Activated naive CD4-positive, alpha-beta T cell treated with anti-CD3 and anti-CD28 coated beads, Interleukin-2, amount 50 U/mL, for 16 hours (primary cell): Measurements from ENCODE around the gene NAA15.
"Not testable (repeated sequence)": the region's sequence is repeated elsewhere in the genome, so short reads cannot be mapped to it uniquely, and the experiment has no call there.

Experiments
- DNase-seq: peaks from one replicate; pipeline ENCODE4 v3.0.0-alpha.2; 2020

Gene NAA15

DNA sequence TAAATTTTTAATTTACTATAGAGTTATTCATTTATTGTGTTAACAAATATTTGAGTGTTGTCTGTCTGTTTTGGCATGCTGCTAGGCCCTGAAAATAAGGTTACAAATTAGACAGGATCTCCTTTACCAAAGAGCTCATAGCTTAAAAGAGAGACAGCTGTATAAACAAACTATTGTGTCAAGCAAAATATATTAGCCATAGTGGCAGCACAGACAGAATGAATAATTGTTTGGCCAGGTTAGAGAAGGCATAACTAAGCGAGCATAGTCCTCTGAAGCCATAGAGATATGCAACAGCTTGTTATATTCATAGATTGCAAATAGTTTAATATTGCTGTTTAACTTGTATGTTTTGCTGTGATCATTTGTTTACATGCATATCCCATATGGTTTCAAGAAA is 67.7 kb downstream of the NAA15 start:
- no peak for DNase-seq

DNA sequence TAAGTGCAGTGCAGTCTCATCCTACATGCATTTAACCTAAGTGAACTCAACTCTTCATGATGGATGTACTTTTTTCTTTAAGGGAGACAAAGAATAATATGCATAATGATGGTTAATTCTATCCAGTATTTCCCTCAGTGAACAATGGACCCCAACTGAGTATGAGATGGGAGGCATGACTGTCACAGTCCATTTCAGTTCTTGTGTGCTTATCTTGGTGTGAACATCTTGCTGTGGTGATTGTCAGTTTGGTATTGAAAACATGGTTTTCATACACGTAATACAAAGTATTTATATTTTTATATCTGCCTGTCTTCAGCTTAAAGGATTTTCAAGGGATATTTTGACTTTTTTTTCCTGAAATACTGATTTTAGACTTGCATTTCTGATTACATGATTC is 72.9 kb downstream of the NAA15 start:
- DNase-seq: no peak

DNA sequence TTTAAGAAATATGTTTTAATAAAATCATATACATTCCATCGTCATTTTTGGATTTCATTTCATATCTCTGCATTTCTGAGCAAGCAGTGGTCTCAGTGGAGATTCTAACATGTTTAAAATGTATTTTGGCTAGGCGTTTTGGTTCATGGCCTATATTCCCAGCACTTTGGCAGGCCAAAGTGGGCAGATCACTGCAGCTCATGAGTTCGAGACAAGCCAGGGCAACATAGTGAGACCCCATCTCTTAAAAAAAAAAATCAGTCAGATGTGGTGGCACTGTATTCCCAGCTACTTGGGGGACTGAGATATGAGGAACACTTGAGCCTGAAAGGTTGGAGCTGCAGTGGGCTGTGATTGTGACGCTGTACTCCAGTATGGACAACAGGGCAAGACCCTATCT is 85.1 kb downstream of the NAA15 start:
- DNase-seq: no peak

DNA sequence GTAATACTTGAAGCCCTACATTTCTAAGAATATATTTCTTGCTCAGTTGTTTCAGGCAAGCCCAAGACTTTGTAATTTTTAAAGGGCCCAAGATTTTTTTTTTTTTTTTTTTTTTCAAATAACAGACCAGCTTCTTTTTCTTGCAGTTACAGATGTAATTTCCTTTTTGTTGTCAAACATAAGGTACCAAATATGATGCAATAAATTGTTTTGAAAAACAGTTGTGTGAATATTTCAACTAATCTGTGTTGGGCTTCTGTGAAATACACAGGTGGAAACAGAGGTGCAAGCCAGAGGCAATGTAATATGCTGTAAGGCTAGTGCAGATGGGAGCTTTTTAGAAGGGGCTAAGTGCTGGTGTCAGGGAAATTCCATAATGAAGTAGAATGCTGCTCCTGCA is 87.8 kb downstream of the NAA15 start:
- DNase-seq: no peak

DNA sequence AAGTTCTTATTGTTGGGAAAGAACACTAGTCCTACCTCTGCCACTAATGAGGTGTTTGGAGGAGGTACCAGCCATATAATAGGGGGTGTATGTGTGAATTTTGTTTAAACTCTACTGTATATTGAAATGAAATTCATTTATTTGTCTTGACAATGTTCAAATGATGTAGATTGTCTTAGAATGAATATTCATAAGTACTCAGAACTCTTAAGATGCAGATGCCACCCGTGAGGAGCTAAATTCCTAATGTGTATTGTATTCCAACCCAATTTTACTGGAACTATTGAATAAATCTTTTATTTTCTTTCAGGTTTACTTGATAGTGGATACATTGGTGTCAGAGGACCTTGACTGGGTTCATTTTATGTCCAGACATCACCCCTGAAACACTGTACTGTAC is 88.7 kb downstream of the NAA15 start:
- DNase-seq: no peak

DNA sequence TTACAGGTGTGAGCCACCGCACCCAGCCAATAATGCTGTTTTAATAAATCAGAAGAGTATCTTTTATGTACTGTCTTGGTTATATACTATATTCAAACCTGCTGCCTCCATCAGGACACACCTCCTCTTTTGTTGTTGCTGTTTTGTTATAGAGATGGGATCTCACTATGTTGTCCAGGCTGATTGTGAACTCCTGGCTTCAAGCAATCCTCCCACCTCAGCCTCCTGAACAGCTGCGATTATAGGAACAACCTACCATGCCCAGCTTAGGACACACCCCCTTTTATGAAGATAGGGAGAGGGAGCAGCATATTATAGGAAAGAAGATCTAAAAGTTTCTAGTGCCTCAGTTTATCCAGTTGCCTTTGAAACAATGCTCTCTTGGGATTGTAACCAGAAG is 90.4 kb downstream of the NAA15 start:
- no peak for DNase-seq

DNA sequence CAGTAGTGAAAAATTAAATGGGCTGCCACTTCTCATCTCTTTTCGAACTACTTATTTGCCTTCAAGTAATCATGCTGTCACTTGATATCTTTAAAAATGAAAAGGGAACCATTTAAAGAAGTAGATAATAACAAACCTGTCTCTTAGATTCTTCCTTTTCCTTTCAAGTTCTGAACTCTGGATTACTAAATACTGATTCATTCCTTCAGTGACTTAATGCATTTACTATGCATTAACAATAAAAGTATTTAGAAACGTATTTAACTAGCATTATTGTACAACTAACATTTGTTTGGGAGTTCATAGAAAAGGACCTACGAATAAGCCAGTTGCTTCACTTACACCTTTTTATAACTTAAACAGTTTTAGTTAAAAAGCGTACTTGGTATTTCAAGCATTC is 91.5 kb downstream of the NAA15 start:
- no peak for DNase-seq

DNA sequence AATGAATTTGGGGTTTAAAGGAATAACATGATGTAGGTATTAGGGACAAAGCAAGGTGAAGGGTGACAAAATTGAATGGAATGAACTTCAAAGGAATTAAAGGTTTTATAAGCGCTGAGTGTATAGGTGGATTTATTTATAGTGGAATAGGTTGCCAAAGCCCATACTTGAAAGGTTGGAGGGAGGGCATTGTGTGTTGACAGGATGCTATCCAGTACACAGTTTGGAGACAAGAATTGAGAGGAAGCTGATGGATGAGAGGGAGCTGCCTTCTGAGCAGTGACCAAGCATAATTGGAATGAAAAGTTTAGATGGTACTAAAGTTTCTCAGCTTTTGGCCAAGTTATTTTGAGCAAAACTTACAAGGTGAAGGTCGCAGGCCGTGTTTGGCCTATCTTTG is 100.1 kb downstream of the NAA15 start:
- DNase-seq: no peak

DNA sequence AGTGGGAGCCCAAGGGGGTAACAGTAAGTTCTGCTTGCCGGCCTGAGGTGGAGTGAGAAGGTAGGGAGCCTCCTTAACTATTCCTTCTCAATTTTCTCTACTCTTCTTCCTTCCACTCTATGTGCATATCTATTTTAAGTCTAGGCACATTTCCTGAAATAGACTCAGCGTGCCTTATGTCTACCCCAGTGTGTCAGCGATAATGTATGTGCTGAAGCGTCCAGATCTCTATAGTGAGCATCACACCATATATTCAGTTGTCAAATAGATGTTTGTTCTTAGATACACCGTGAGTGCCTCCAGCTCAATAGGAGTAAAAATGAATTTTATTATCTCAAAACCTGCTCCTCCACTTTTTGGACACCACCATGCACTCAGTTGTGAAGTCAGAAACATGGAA is 101.1 kb downstream of the NAA15 start:
- DNase-seq: no peak

DNA sequence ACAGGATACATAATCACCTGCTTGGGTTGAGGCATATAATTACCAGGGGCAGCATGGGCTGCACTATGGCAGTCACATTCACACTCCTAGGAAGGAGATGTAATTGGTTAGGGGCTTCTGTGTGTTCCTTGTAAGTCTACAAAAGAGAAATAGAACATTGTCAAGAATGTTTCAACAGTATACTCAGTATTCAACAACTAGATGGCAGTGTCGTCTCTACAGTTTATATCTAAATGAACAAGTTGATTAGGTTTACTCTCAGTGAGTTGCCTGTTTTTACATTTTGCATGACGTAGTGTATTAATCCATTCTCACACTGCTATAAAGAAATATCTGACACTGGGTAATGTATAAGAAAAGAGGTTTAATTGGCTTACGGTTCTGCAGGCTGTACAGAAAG is 102.2 kb downstream of the NAA15 start:
- DNase-seq: no peak

DNA sequence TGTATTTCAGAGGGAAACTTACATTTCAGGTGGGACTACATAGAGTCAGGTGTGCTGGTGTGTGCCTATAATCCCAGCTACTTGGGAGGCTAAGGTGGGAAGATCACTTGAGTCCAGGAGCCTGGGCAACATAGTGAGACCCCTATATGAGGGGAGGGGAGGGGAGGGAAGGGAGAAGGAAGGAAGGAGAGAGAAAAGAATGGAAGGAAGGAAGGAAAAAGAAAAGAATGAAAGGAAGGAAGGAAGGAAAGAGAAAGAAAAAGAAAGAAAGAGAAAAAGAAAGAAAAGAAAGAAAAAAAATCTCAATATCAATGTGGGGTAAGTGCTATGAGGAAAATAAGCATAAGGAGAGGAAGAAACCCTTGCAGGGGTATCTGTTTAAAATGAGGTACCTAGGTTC is 109.0 kb downstream of the NAA15 start:
- no peak for DNase-seq

DNA sequence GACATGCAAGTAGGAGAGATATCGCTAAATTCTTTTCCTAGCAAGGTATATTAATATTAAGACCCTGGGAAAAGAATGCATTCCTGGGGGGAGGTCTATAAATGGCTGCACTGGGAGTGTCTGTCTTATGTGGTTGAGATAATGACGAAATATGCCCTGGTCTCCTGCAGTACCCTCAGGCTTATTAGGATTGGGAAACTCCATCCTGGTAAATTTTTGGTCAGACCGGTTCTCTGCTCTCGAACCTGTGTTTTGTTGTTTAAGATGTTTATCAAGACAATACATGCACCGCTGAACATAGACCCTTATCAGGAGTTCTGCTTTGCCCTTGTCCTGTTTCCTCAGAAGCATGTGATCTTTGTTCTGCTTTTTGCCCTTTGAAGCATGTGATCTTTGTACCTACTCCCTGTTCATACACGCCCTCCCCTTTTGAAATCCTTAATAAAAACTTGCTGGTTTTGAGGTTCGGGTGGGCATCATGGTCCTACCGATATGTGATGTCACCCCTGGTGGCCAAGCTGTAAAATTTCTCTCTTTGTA is 113.4 kb downstream of the NAA15 start:
- DNase-seq: not testable (repeated sequence)

DNA sequence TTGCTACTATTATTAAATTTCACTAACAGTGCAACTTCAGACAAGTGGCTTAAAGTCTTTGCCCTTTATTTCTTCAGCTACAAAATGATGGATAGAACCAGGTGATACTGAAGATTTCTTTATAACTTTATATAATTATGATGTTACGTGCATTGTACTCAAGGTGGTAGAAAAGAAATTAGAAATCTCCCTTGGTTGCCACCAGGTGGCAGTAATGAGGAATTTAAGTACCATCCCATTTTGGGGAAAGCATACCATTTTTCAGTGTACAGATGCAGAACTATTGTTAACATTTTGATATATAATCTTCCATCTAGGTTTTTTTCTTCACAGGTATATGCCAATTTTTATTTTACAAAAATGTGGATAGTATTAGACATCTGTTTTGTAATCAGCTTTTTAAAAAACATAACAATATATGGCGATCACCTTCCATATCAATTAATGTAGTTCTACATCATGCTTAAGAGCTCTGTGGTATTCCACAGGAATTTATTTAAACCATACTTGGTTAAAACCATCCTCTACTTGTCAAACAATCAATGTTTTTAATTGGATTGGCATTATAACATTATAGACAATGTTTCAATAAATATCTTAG is 114.9 kb downstream of the NAA15 start:
- DNase-seq: no peak

DNA sequence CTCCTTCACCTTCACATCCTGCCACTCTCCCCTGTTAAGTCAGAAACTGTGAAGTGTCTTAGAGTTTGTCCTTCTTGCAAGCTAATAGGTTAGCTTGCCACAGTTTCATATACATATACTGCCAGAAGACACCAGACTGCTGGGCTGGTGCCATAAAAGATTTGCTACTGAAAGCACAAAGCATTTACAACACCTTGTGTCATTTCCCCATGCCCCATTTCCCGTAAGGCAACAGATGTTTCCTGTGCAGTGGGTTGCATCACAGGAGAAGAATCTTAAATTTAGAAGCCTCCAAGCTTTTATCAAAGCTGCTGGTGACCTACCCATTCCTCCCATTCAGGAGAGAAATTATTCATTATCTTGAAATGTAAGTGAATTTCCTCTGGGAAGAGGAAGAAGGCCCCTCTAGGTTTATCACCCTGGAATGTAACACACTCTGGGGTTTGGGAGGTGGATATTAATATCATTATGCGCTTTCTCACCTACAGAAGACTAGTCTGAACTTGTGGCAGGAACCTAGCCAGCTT is 118.1 kb downstream of the NAA15 start:
- no peak for DNase-seq

DNA sequence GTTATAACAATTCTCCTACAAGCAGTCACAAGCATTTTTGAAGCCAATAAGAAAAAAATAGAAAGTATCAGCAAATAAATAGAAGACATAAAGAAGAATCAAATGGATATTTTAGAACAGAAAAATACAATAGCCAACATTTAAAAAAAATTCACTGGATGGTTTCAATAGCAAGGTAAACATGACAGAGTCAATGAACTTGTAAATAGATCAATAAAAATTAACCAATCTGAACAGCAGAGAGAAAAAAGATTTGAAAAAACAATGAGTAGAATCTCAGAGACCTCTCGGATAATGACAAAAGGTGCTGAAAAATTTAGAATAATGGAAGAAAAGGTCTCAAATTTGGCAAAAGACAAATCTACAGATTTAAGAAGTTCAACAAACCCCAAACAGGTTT is 119.3 kb downstream of the NAA15 start:
- no peak for DNase-seq

DNA sequence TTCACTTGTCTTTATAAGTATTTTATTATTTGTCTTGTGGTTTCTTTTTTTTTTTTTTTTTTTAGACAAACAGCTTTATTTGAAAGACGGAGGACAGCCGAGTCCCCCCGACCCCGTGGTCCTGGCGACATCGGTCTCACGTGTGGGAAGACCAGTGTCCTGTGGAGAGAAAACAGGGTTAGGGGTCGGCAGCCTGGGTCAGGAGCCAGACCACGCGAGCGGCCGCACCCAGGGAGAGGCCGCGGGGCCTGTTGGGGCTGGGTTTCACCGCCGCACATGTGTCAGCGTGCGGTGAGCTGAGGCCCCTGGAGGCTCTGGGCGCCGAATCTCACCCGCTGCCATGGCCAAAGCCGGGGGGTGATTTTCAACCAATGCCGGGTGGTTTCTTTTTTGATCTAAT is 134.8 kb downstream of the NAA15 start:
- DNase-seq: no peak

DNA sequence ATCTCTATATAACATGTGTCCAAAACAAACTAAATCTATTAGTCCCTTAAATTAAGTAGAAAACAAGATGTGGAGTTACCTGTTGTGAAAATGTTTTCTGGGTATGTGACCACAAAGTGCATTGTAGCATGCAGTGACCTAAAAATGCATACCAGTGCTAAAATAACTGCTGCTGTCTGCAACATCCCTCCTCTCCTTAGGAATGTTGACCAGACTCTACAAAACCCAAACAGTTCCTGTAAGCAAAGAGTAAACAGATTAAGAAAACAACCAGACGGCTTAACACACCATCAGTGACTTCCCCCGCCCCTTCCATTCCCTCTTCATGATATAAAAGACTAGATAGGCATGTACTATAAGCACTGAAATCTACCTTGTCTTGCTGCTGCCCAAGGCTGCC is 136.8 kb downstream of the NAA15 start:
- no peak for DNase-seq

DNA sequence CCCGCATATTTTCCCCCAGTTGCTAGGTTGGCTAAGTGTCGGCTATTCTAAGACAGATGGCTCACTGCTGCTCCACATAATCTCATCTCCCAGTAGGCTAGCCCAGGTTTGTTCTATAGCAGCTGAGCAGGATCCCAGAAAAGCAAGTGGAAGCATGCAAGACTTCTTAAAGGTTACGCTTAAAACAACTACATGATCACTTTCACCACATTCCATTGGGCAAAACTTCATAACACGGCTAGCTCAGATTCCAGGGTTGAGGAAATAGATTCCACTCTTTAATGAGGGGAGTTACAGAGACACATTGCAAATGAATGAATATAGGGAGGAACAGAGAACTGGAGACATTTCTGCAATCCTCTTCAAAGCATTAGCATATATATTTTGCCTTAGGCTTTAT is 139.7 kb downstream of the NAA15 start:
- DNase-seq: no peak

DNA sequence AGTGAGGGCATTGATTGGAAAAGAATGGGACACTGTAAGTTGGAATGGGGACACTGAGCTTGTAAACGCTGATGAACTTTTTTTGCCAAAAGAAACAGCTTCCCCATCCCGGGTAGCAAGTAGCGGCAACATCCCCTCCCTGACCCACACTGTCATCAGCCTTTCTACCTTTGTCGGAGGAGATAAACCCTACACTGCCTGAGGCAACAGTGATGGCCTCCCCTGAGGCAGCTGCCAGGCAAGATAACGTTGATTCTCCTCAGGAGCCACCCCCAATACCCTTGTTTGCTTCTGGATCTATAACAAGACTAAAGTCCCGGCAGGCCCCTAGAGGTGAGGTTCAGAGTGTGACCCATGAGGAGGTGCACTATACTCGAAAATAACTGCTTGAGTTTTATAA is 142.4 kb downstream of the NAA15 start:
- no peak for DNase-seq

DNA sequence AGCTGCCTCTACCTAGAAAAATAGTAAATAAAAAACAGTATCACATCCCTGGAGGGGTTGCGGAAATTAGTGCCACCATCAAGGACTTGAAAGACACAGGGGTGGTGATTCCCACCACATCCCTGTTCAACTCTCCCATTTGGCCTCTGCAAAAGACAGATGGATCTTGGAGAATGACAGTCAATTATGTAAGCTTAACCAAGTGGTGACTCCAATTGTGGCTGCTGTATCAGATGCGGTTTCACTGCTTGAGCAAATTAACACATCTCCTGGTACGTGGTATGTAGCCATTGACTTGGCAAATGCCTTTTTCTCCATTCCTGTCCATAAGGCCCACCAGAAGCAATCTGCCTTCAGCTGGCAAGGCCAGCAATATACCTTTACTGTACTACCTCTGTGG is 143.6 kb downstream of the NAA15 start:
- not testable (repeated sequence) for DNase-seq

DNA sequence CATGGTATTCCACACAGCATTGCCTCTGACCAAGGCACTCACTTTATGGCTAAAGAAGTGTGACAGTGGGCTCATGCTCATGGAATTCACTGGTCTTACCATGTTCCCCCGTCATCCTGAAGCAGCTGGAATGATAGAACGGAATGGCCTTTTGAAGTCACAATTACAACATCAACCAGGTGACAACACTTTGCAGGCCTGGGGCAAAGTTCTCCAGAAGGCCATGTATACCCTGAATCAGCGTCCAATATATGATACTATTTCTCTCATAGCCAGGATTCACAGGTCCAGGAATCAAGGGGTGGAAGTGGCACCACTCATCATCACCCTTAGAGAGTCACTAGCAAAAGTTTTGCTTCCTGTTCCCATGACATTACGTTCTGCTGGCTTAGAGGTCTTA is 145.8 kb downstream of the NAA15 start:
- not testable (repeated sequence) for DNase-seq

DNA sequence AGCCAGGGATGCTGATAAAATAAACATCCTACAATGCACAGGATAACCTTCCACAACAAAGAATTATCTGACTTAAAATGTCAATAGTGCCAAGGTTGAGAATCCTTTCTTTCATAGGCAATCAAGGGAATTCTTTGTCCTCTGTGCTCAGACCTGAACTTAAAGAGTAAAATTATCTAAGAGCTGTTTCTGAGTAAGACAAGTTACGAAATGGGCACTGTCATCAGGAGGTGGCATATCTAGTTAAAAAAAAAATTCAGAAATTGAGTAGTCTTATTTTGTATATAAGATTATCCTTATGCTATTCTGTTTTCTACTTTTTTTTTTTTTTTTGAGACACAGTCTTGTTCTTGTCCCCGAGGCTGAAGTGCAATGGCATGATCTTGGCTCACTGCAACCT is 149.3 kb downstream of the NAA15 start:
- no peak for DNase-seq

DNA sequence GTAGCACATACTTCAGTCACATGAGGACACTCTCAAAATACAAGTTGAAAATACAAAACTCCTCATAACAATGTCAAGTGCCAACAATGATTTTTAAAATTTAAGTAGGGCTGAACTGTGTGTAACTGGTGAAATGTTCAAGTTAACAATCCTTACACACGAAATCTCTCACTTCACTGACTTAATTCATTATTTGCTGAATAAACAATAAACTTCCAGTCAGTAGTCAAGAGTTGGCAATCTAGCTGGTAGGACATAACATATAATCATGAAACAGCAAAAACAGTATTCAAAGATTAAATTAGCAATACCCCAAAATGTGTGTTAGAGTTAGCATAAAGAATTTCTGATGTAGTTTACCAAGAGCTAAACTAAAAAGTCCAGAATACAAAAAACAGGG is 150.7 kb downstream of the NAA15 start:
- no peak for DNase-seq

DNA sequence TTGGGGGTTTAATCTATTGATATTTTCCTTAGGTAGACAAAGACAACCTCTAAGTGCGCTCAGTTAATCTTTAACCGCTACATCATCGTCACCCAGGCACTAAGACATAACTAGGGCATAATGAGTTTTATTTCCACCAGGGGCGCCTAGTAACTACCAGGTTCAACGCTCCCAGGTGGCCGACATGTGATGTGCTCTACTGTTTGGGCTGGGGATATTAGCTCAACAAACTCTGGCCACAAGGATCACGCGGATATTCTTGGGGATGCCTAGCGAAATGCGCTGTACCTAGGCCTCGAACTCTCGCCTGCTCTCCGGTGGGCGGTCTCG is 151.7 kb downstream of the NAA15 start:
- peak; percentile 65 for DNase-seq

DNA sequence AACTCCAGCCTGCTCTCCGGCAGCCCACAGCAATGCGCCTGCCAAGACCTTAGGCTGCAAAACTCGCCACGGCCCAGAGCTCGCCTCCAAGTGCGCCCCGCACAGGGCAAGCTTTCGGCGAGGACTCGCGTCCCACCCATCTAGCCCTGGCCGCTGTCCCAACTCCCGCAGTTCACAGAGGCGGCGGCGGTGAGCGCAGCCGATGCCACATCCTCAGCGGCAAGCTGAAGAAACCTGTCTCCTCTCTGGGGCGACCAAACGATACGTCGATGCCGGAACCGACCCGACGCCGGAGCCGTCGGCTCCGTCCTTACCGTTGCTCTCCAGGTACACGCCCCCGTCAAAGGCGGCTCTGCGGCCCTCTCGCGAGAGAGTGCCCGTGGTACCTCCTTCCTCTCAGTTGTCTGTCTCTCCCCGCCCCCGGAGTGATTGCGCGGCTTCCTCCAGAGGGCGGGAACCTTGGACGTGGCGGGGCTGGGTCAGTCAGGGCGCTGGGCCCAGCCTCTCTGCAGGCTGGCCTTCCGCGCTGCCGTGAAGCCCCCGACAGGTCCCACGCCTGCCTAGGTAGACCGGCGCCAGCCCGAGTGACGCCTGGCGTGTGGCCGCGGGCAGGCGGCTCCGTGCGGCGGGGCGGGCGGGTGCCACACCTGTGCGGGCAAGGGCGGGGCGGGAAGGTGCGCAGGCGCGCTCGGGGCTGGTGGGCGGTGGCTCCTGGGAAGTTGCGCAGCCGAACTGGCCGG is 152.2 kb downstream of the NAA15 start:
- peak; percentile 96 for DNase-seq
